Testis (tissue), 3 donors: ENCODE data around the gene ADGRE1. TPM values are rescaled to one million over a fixed set of nuclear protein-coding genes. Genes with fewer than 3 reads are reported as not detected.

Source experiments
- DNase-seq: peaks from one replicate; pipeline ENCODE4 v3.0.0-alpha.2; 2019
- H3K27ac ChIP-seq, 2 donors: fragments of 200-600 bp; sonication (generic); one replicate each; pipeline ENCODE4 v1.5.1; 2019
- H3K27me3 ChIP-seq: fragments of 200-600 bp; sonication (generic); one replicate; pipeline ENCODE4 v1.5.1; 2019
- H3K36me3 ChIP-seq: fragments of 200-600 bp; sonication (generic); one replicate; pipeline ENCODE4 v1.5.1; 2017; ENCODE audit warnings: low read depth; ENCODE audit errors: missing control alignments
- H3K4me1 ChIP-seq: fragments of 200-600 bp; sonication (generic); one replicate; pipeline ENCODE4 v1.5.1; 2019
- H3K4me3 ChIP-seq, 2 donors: fragments of 200-600 bp; sonication (generic); one replicate each; pipeline ENCODE4 v1.5.1; 2017 to 2019
- H3K9me3 ChIP-seq: fragments of 200-600 bp; sonication (generic); one replicate; pipeline ENCODE4 v1.5.1; 2017
- CTCF ChIP-seq, 3 experiments: fragments of 450-650 bp in 2 of 3; fragments of 200-600 bp in 1 of 3; sonication (generic) in 1 of 3; IDR thresholded peaks; one replicate each; pipeline ENCODE4 v1.5.1; 2016 to 2019; ENCODE audit warnings: antibody characterized with exemption in 3 of 3, mild to moderate bottlenecking in 2 of 3, moderate library complexity in 1 of 3
- WGBS, 2 donors: methylation state at CpG; one replicate each; pipeline ENCODE4 v1.1.5; 2018; 5-methylcytosine and 5-hydroxymethylcytosine counted together
- intact Hi-C: fragments of 100-400 bp; cut with DNase I; formaldehyde crosslinking; loops from one replicate; pipeline ENCODE4 v1.15.1; 2023; ENCODE audit warnings: low total_unique reads
- polyA plus RNA-seq: library from polyadenylated mRNA; stranded (reverse); fragments of 350-450 nt; fragmentation: Illumina TruSeq; extraction: RNeasy Lipid Tissue Mini Kit (QIAGEN cat#74804); gene quantifications from one replicate; pipeline ENCODE4 v1.2.3, GENCODE V29; 2014; ENCODE audit warnings: low read depth, low replicate concordance; ENCODE audit not compliant: insufficient read depth
- small RNA-seq, 2 donors: library from RNA; depleted of rRNA; stranded (forward); fragments of <200 nt; gene quantifications; one replicate each; pipeline ENCODE3, GENCODE V24; 2016
- total RNA-seq, 2 donors: library from RNA; depleted of rRNA; stranded (reverse); fragments of >200 nt; gene quantifications; one replicate each; pipeline ENCODE4 v1.2.3, GENCODE V29; 2016

ADGRE1 gene
- total and polyA plus RNA-seq, 3 donors from 2014 or later: 1.4 to 5.0 (median 1.5) TPM

DNA sequence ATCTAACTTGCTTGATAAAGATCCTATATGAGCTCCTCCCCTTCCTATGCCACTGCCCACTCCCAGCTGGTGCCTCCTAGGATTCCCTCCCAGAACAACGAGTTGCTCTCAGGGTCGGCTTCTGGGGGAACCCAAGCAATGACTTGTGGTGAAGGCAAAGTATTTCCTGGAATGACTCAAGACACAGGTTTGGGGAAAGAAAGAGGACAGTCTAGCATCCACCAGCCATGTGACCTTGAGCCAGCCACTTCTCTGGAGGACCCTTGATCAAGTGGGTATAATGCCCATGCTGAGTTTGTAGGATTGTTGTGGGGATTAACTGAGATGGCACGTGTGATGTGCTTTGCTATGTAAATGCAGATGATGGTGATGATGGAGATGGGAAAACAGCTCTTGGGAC is 100.9 kb downstream of the ADGRE1 start:
- Histone ChIP-seq H3K4me1 (no peaks in the 10 kb centered on the region), H3K4me3 (no peak overlapping the region), H3K9me3 (no peaks in the 10 kb centered on the region), H3K27ac (no peak overlapping the region), H3K27me3 (no peaks in the 10 kb centered on the region), H3K36me3 (no peaks in the 10 kb centered on the region)
- DNase-seq: no peak
- intact Hi-C loops: no loop called here
- WGBS, 2 donors: 51 to 69% methylated on average over 3 of the region's 3 CpGs
- TF ChIP-seq CTCF (IDR thresholded peaks at IDR 0.05): no peak

Small RNA genes lying within 50 kb of the gene (small RNA-seq; reads per million reads assigned to genes)
- gene RF00017: 0 reads per million in 2 donors

Other genes starting within 250 kb of the ADGRE1 start
- gene TNFSF14, start 217.4 kb upstream of the ADGRE1 start, total RNA-seq: under 1 TPM; 0.31 to 0.47 TPM
- 0.69 TPM for gene TNFSF14, start 217.4 kb upstream of the ADGRE1 start, polyA plus RNA-seq
- 100 to 1,000 TPM in 1 of 2 donors, 10 to 100 TPM in 1; 49.5 to 131 TPM for gene C3, start 166.9 kb upstream of the ADGRE1 start, total RNA-seq
- 500 TPM for gene C3, start 166.9 kb upstream of the ADGRE1 start, polyA plus RNA-seq
- gene GPR108, start 150.0 kb upstream of the ADGRE1 start, total RNA-seq: 10 to 100 TPM; 61.8 to 87.1 TPM
- gene GPR108, start 150.0 kb upstream of the ADGRE1 start, polyA plus RNA-seq: 105 TPM
- 10 to 100 TPM; 60.4 to 62.7 TPM for gene TRIP10, start 147.9 kb upstream of the ADGRE1 start, total RNA-seq
- 65.8 TPM for gene TRIP10, start 147.9 kb upstream of the ADGRE1 start, polyA plus RNA-seq
- gene SH2D3A, start 120.1 kb upstream of the ADGRE1 start, total RNA-seq: 1 to 10 TPM; 7.4 to 7.5 TPM
- gene SH2D3A, start 120.1 kb upstream of the ADGRE1 start, polyA plus RNA-seq: 12.8 TPM
- gene VAV1, start 114.9 kb upstream of the ADGRE1 start, total RNA-seq: 1 to 10 TPM; 1.1 to 4.5 TPM
- 8.9 TPM for gene VAV1, start 114.9 kb upstream of the ADGRE1 start, polyA plus RNA-seq
- not detected for gene MBD3L2B, start 133.9 kb downstream of the ADGRE1 start, total RNA-seq
- gene MBD3L2B, start 133.9 kb downstream of the ADGRE1 start, polyA plus RNA-seq: not detected
- not detected for gene MBD3L5, start 143.0 kb downstream of the ADGRE1 start, total RNA-seq
- gene MBD3L5, start 143.0 kb downstream of the ADGRE1 start, polyA plus RNA-seq: not detected
- not detected for gene MBD3L4, start 152.6 kb downstream of the ADGRE1 start, total RNA-seq
- not detected for gene MBD3L4, start 152.6 kb downstream of the ADGRE1 start, polyA plus RNA-seq
- gene MBD3L2, start 161.7 kb downstream of the ADGRE1 start, total RNA-seq: not detected
- gene MBD3L2, start 161.7 kb downstream of the ADGRE1 start, polyA plus RNA-seq: not detected
- gene MBD3L3, start 171.1 kb downstream of the ADGRE1 start, total RNA-seq: 1 to 10 TPM; 2.2 to 2.6 TPM
- gene MBD3L3, start 171.1 kb downstream of the ADGRE1 start, polyA plus RNA-seq: not detected
- gene ZNF557, start 182.1 kb downstream of the ADGRE1 start, total RNA-seq: 10 to 100 TPM; 20.8 to 21.0 TPM
- gene ZNF557, start 182.1 kb downstream of the ADGRE1 start, polyA plus RNA-seq: 5.6 TPM